NT2/D1 (cell line): ENCODE results near the gene TANK.

Experiments
- YY1 ChIP-seq: IDR thresholded peaks from 2 replicates; pipeline ENCODE4 v1.6.1; 2011; ENCODE audit not compliant: insufficient read length, insufficient read depth
- ZNF274 ChIP-seq: IDR thresholded peaks from 2 replicates; pipeline ENCODE4 v1.6.1; 2011; ENCODE audit warnings: mild to moderate bottlenecking, low read depth, low read length

- TF ChIP-seq YY1 (no peak), ZNF274 (no peak)
These were observed 74.4 kb downstream of the TANK start for GRCh38 chr2:161234627-161235026.
